Measurements from ENCODE around the gene ADAMTS2. TPM values are rescaled to one million over a fixed set of nuclear protein-coding genes. Genes with fewer than 3 reads are reported as not detected.

ADAMTS2 gene
- total RNA-seq, 1 experiment from 2014 or later, result 3.9 TPM

DNA sequence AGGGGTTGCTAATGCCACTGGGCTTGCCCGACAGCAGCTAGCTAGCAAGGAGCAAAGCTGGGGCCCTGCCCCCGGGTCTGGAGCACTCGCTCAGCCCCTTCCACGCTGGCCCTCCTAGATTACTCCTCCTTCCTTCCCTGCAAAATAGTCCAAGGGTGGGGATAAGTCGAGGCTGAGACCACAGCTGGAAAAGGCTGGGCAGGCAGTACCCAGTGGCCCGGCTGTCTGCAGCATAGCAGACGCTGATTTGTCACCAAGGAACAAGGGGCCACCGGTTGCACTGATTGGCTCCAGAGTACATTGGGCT, 73.9 kb downstream of the ADAMTS2 start:
- peaks cover 0 to 10% of the 10 kb centered on the region in 2 experiments; a peak in 2 of 4 replicates for H3K4me1 ChIP-seq (ENCODE audit: control insufficient read depth in 1 of 2, insufficient read depth in 2 of 2, low read length in 2 of 2)
- intact Hi-C loops (cut with micrococcal nuclease), result no loop called here
- H3K9me2 ChIP-seq (ENCODE audit: insufficient read depth), result no peaks in the 10 kb centered on the region
- no peaks in the 10 kb centered on the region for H3K27me3 ChIP-seq (ENCODE audit: insufficient read depth, low read length)
- DNase-seq (ENCODE audit: low read depth, low spot score) (no peak), ATAC-seq (no peak)
- CTCF ChIA-PET, result no interaction called here
- H3K36me3 ChIP-seq (ENCODE audit: control insufficient read depth in 1 of 2, insufficient read depth in 2 of 2, low read length in 2 of 2), result no peaks in the 10 kb centered on the region
- no peaks in the 10 kb centered on the region for H3K9me3 ChIP-seq (ENCODE audit: control insufficient read depth in 1 of 2, insufficient read depth in 1 of 2, low read depth in 1 of 2, low read length in 2 of 2)
- no peak overlapping the region for H3K4me3 ChIP-seq (replicated peaks in 1 of 2; ENCODE audit: low read depth in 1 of 2, low read length in 2 of 2)
- RAD21 ChIA-PET (ENCODE audit: low non-redundant PET in 1 of 2, low total read pairs in 2 of 2, uncharacterized antibody in 2 of 2, unreplicated experiment in 2 of 2), result no interaction called here
- H2AFZ ChIP-seq (ENCODE audit: low read depth, low read length, poor library complexity, severe bottlenecking), result no peak overlapping the region
- TF ChIP-seq POLR2AphosphoS5 (IDR thresholded peaks at IDR 0.05; ENCODE audit: low read depth, low read length) (no peak), FOSL1 (IDR thresholded peaks at IDR 0.05; ENCODE audit: low read depth) (no peak), SIN3A (IDR thresholded peaks at IDR 0.05; ENCODE audit: low read depth) (no peak), JUND (IDR thresholded peaks at IDR 0.05) (no peak), ZFX (IDR thresholded peaks at IDR 0.05) (no peak), ZNF274 (IDR thresholded peaks at IDR 0.05; ENCODE audit: low read depth, low read length) (no peak)
- TF ChIP-seq, protein P1, sequence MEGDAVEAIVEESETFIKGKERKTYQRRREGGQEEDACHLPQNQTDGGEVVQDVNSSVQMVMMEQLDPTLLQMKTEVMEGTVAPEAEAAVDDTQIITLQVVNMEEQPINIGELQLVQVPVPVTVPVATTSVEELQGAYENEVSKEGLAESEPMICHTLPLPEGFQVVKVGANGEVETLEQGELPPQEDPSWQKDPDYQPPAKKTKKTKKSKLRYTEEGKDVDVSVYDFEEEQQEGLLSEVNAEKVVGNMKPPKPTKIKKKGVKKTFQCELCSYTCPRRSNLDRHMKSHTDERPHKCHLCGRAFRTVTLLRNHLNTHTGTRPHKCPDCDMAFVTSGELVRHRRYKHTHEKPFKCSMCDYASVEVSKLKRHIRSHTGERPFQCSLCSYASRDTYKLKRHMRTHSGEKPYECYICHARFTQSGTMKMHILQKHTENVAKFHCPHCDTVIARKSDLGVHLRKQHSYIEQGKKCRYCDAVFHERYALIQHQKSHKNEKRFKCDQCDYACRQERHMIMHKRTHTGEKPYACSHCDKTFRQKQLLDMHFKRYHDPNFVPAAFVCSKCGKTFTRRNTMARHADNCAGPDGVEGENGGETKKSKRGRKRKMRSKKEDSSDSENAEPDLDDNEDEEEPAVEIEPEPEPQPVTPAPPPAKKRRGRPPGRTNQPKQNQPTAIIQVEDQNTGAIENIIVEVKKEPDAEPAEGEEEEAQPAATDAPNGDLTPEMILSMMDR (IDR thresholded peaks at IDR 0.05 in 2 of 3, conservative IDR thresholded peaks at IDR 0.05 in 1 of 3; ENCODE audit: borderline replicate concordance in 1 of 3, insufficient read depth in 1 of 3, low read depth in 2 of 3, low read length in 2 of 3), result no peak
- H3K27ac ChIP-seq (ENCODE audit: low read depth, low read length), result no peak overlapping the region
- BruUV-seq (replicated peaks), result no TSS peak
- POLR2A ChIA-PET, result no interaction called here
- H3K4me2 ChIP-seq (ENCODE audit: low read length), result no peak overlapping the region
- H4K20me1 ChIP-seq (ENCODE audit: insufficient read depth), result no peaks in the 10 kb centered on the region
- H3K9ac ChIP-seq (ENCODE audit: low read length), result no peak overlapping the region
- no peaks in the 10 kb centered on the region for H3K79me2 ChIP-seq (ENCODE audit: insufficient read depth, low read length)

- H3K4me3 ChIP-seq (replicated peaks in 1 of 2; ENCODE audit: low read depth in 1 of 2, low read length in 2 of 2), result no peak overlapping the region
- ATAC-seq, result no peak
- peaks cover 0 to 4% of the 10 kb centered on the region in 2 experiments; a peak in 1 of 4 replicates for H3K4me1 ChIP-seq (ENCODE audit: control insufficient read depth in 1 of 2, insufficient read depth in 2 of 2, low read length in 2 of 2)
- ChIA-PET RAD21 (ENCODE audit: low non-redundant PET in 1 of 2, low total read pairs in 2 of 2, uncharacterized antibody in 2 of 2, unreplicated experiment in 2 of 2) (no interaction called here), CTCF (no interaction called here), POLR2A (no interaction called here)
- no peaks in the 10 kb centered on the region for H3K79me2 ChIP-seq (ENCODE audit: insufficient read depth, low read length)
- H4K20me1 ChIP-seq (ENCODE audit: insufficient read depth), result no peaks in the 10 kb centered on the region
- no peak overlapping the region for H3K4me2 ChIP-seq (ENCODE audit: low read length)
- H3K9me3 ChIP-seq (ENCODE audit: control insufficient read depth in 1 of 2, insufficient read depth in 1 of 2, low read depth in 1 of 2, low read length in 2 of 2), result no peaks in the 10 kb centered on the region
- intact Hi-C loops (cut with micrococcal nuclease), result no loop called here
- H3K9ac ChIP-seq (ENCODE audit: low read length), result no peak overlapping the region
- no peaks in the 10 kb centered on the region for H3K36me3 ChIP-seq (ENCODE audit: control insufficient read depth in 1 of 2, insufficient read depth in 2 of 2, low read length in 2 of 2)
- no peak overlapping the region for H2AFZ ChIP-seq (ENCODE audit: low read depth, low read length, poor library complexity, severe bottlenecking)
- no peak overlapping the region for H3K27ac ChIP-seq (ENCODE audit: low read depth, low read length)
- DNase-seq (ENCODE audit: low read depth, low spot score), result no peak
- BruUV-seq (replicated peaks), result no TSS peak
- H3K9me2 ChIP-seq (ENCODE audit: insufficient read depth), result no peaks in the 10 kb centered on the region
- no peaks in the 10 kb centered on the region for H3K27me3 ChIP-seq (ENCODE audit: insufficient read depth, low read length)
- TF ChIP-seq, protein P1 (IDR thresholded peaks at IDR 0.05 in 2 of 3, conservative IDR thresholded peaks at IDR 0.05 in 1 of 3; ENCODE audit: borderline replicate concordance in 1 of 3, insufficient read depth in 1 of 3, low read depth in 2 of 3, low read length in 2 of 3), result no peak
- no peak for TF ChIP-seq SP1 (IDR thresholded peaks at IDR 0.05; ENCODE audit: low read depth)
- TF ChIP-seq REST (IDR thresholded peaks at IDR 0.05; ENCODE audit: low read depth), result no peak
- no peak for TF ChIP-seq JUND (IDR thresholded peaks at IDR 0.05)
- TF ChIP-seq ELF1 (IDR thresholded peaks at IDR 0.05; ENCODE audit: borderline replicate concordance, low read depth), result no peak
- TF ChIP-seq EGR1 (IDR thresholded peaks at IDR 0.05; ENCODE audit: low read depth), result no peak
These were observed 74.5 kb downstream of the ADAMTS2 start for GRCh38 chr5:179270581-179271427.

Measured in HCT116 (cell line).